Measurements from ENCODE around the gene FDXR. TPM values are rescaled to one million over a fixed set of nuclear protein-coding genes. Genes with fewer than 3 reads are reported as not detected.

FDXR gene
- total RNA-seq, 2 donors from 2014 or later = 4.5 to 8.7 TPM

DNA sequence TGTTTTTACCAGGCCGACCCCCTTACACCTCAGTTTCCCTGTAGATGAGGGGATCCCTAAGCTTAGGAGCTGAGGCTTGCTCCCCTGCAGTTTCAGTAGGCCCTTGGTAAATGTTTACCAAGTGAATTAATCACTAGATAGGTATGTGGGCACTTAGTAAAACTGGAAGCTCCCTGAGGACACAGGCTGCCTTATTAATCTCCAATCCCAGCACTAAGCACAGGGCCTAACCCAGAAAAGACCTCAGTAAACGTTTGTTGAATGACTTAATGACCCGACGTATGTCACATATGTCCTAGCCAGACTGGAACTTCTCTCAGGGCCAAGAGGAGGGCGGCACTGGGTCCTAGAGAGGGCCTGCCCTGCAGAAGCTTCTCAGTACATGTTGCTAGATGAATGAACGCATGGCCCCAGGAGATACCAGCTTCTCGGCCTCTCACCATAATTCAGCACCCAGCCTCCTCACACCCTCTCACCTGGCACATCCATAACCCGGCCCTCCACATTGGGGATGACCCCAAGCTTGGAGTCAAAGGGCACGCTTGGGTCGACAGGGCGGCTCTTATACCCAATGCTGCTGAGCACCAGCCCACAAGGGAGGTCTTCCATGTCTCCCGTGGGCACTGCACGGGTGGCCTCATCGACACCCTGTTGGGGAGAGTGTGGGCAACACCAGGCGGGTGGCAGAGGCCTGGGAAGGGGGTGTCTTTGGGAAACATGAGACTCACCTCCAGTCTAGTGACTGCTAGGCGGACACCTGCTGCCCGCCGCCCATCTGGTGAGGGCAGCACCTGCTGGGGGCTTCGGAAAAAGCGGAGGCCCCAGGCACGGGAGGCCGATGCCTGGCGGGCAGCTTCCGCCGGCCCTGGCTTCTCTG, 9.1 kb downstream of the FDXR start:
- no peaks in the 10 kb centered on the region for H3K9me3 ChIP-seq (ENCODE audit: control insufficient read depth, low read length, poor library complexity, severe bottlenecking)
- H3K27ac Mint-ChIP-seq = no peak overlapping the region
- H3K4me3 Mint-ChIP-seq = no peak overlapping the region
- H3K36me3 Mint-ChIP-seq (ENCODE audit: low read depth) = no peaks in the 10 kb centered on the region
- no peak for ATAC-seq
- DNase-seq = no peak
- peaks cover 13% of the 10 kb centered on the region for H3K27me3 Mint-ChIP-seq
- H3K4me1 Mint-ChIP-seq = peaks cover 16% of the 10 kb centered on the region

DNA sequence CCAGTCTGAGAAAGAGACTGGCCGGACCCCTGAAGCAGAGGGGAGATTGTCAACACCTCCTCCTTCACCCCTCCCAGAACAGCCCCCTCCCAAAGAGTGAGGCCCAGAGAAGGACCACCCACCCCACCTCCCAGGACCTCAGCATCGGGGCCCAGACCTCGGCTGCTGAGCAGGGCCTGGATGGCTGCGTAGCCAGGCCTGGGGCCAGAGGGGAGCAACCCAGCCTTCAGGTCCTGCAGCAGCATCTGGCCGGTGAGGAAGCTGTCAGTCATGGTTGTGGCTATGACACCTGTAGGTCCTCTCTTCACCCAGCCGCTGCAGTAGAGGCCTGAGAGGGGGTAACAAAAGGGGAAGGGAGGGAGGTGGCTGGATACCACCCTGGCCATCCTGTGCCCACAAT, 9.9 kb downstream of the FDXR start:
- H3K9me3 ChIP-seq (ENCODE audit: control insufficient read depth, low read length, poor library complexity, severe bottlenecking) = no peaks in the 10 kb centered on the region
- Mint-ChIP-seq H3K36me3 (ENCODE audit: low read depth) (no peaks in the 10 kb centered on the region), H3K27ac (no peak overlapping the region), H3K27me3 (peaks cover 20% of the 10 kb centered on the region), H3K4me3 (no peak overlapping the region), H3K4me1 (peaks cover 14% of the 10 kb centered on the region)
- DNase-seq = no peak
- no peak for ATAC-seq

DNA sequence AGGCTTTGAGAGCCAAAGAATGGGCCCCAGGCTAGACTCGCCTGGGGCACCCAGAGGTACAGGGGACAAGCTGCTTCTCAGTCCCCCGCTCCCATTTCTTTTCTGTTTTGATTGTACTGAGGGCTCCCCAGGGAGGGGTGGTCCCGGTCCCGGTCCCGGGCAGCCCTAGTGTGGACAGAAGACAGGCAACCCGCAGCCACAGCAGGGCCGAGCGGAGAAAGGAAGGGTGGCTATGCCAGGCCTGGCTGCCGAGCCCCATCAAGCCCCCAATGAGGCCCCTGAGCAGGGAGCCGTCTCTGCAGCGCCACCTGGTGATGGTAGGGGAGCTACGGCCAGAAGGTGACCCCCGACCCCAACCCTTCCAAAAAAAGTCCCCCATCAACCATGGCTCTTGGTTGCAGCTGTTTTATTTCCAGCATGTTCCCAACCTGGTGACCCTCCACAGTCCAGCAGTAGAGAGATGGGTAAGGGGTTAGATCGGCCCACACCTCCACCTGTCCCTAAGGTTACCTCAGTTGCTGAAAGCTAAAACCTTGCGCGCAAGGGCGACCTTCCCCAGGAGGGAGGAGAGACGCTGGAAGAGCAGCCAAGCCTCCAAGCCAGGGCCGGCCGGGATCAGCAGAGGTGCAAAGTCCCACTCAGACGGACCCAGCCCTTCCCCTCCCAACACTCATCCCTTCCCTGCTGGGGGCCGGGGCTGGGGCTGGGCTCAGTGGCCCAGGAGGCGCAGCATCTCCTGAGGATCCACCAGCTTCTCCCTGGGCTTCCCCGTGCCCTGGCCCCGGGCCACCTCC, 10.5 kb downstream of the FDXR start:
- Mint-ChIP-seq H3K4me1 (peaks cover 13% of the 10 kb centered on the region), H3K27me3 (peaks cover 26% of the 10 kb centered on the region), H3K36me3 (ENCODE audit: low read depth) (no peaks in the 10 kb centered on the region), H3K4me3 (no peak overlapping the region), H3K27ac (no peak overlapping the region)
- DNase-seq (peak; percentile 54 to 59 (median 56)), ATAC-seq (peak; percentile 51)
- H3K9me3 ChIP-seq (ENCODE audit: control insufficient read depth, low read length, poor library complexity, severe bottlenecking) = no peaks in the 10 kb centered on the region

GRCh38 chr17:74861662-74862107, 11.1 kb downstream of the FDXR start:
- Mint-ChIP-seq H3K4me1 (peaks cover 13% of the 10 kb centered on the region), H3K4me3 (peak overlapping the region; percentile 39), H3K27ac (no peak overlapping the region), H3K27me3 (peaks cover 32% of the 10 kb centered on the region), H3K36me3 (ENCODE audit: low read depth) (no peaks in the 10 kb centered on the region)
- ATAC-seq (no peak), DNase-seq (no peak)
- H3K9me3 ChIP-seq (ENCODE audit: control insufficient read depth, low read length, poor library complexity, severe bottlenecking) = no peaks in the 10 kb centered on the region

GRCh38 chr17:74860872-74861661, 11.7 kb downstream of the FDXR start:
- H3K9me3 ChIP-seq (ENCODE audit: control insufficient read depth, low read length, poor library complexity, severe bottlenecking) = no peaks in the 10 kb centered on the region
- H3K4me1 Mint-ChIP-seq = peaks cover 13% of the 10 kb centered on the region
- no peak overlapping the region for H3K27ac Mint-ChIP-seq
- peak overlapping the region; percentile 77 for H3K4me3 Mint-ChIP-seq
- H3K27me3 Mint-ChIP-seq = peaks cover 38% of the 10 kb centered on the region
- ATAC-seq (peak; percentile 4), DNase-seq (no peak)
- H3K36me3 Mint-ChIP-seq (ENCODE audit: low read depth) = no peaks in the 10 kb centered on the region

GRCh38 chr17:74860229-74860871, 12.4 kb downstream of the FDXR start:
- H3K27me3 Mint-ChIP-seq = peaks cover 45% of the 10 kb centered on the region
- DNase-seq (no peak), ATAC-seq (peak; percentile 14)
- peaks cover 13% of the 10 kb centered on the region for H3K4me1 Mint-ChIP-seq
- H3K36me3 Mint-ChIP-seq (ENCODE audit: low read depth) = no peaks in the 10 kb centered on the region
- peak overlapping the region; percentile 77 for H3K4me3 Mint-ChIP-seq
- H3K9me3 ChIP-seq (ENCODE audit: control insufficient read depth, low read length, poor library complexity, severe bottlenecking) = no peaks in the 10 kb centered on the region
- no peak overlapping the region for H3K27ac Mint-ChIP-seq

DNA sequence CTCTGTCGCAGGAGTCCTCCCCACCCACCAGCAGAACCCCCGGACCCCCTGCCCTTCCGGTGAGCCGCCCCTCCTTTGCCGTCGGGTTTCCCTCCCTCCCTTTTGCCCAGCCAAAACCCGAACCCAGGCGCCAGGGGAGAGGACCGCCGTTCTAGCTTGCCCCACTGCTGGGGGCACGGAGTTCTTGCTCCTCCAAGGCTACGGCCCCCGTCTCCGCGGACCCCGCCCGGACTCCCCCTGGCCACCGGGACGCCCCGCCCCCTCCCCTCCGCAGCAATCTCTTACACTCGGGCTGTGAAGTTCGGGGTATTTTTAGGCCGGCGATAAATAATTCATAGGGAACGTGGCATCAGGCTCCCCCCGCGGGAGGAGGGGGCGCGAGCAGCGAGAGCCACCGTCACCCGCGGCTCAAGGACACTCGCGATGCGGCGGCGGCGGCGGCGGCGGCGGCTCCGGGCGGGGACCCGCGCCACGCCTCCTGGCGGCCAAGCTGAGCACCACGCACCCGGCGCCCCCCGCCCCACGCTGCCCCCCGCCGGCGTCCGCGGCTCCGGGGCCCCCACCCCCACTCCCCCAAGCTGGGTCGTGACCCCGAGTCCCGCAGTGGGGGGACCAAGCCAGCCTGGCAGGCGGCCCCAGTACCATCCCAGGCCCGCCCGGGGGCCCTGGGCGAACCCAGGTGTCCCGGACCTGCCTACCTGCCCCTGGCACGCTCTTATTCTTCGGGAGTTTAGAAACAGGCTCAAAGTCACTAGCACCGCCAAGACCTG, 13.2 kb downstream of the FDXR start, which contains the start of gene GRIN2C:
Gene GRIN2C, minus strand, starts transcription at position 427 of the 770 bp plus-strand sequence. CDS start 4,793 bp downstream, outside the sequence.
- DNase-seq = peak; percentile 25 to 46 (median 29)
- peak within 1 kb of the TSS; percentile 16 for H3K27ac Mint-ChIP-seq
- ATAC-seq = peak; percentile 42
- H3K36me3 Mint-ChIP-seq (ENCODE audit: low read depth) = peaks cover 4% of the 10 kb centered on the region
- H3K9me3 ChIP-seq (ENCODE audit: control insufficient read depth, low read length, poor library complexity, severe bottlenecking) = no peaks in the 10 kb centered on the region
- H3K4me1 Mint-ChIP-seq = peaks cover 7% of the 10 kb centered on the region
- H3K27me3 Mint-ChIP-seq = peaks cover 52% of the 10 kb centered on the region
- H3K4me3 Mint-ChIP-seq = peak within 1 kb of the TSS; percentile 77

GRCh38 chr17:74858672-74859458, 13.9 kb downstream of the FDXR start:
- peak overlapping the region; percentile 16 for H3K27ac Mint-ChIP-seq
- peak overlapping the region; percentile 69 for H3K4me3 Mint-ChIP-seq
- ATAC-seq = no peak
- H3K36me3 Mint-ChIP-seq (ENCODE audit: low read depth) = peaks cover 4% of the 10 kb centered on the region
- no peak for DNase-seq
- H3K4me1 Mint-ChIP-seq = peaks cover 9% of the 10 kb centered on the region
- H3K9me3 ChIP-seq (ENCODE audit: control insufficient read depth, low read length, poor library complexity, severe bottlenecking) = no peaks in the 10 kb centered on the region
- peaks cover 60% of the 10 kb centered on the region for H3K27me3 Mint-ChIP-seq

DNA sequence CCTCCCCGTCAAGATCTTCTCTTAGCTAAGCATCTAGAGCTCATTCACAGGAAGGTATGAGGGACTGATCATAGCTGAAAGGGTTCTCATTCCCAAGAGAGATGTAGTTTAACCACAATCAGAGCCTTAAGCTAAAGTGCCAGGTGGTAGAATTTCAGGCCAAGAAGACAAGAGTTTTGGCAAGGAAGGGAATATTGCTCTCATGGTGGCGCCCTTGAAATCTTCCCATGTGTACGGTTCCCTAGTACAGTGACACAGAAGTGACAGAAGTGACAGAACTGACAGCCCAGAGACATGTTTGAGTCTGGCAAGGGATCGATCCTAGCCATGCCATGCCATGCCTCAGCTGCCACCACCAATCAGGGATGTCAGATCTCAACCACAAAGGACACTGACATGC, 15.6 kb downstream of the FDXR start:
- H3K36me3 Mint-ChIP-seq (ENCODE audit: low read depth) = peaks cover 4% of the 10 kb centered on the region
- DNase-seq (no peak), ATAC-seq (no peak)
- peaks cover 69% of the 10 kb centered on the region for H3K27me3 Mint-ChIP-seq
- H3K4me1 Mint-ChIP-seq = peaks cover 12% of the 10 kb centered on the region
- no peaks in the 10 kb centered on the region for H3K9me3 ChIP-seq (ENCODE audit: control insufficient read depth, low read length, poor library complexity, severe bottlenecking)
- H3K27ac Mint-ChIP-seq = no peak overlapping the region
- no peak overlapping the region for H3K4me3 Mint-ChIP-seq

DNA sequence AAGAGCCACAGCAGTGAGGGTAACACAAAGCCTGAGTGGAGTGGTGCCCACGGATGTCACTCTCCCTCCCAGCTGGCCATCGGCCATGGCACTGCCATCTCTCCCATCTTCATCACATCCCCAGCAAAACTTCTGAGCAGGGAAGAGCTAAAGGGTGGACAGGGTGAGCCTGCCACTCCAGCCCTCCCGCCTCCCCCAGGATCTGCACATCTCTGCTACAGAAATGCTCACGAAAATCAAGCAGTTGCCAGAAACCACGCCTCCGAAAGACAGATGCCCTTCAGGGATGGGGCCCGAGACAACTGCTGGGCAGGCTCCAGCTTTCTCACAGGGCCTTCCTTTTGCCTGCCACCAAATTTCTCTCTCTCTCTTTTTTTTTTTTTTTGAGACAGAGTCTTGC, 16.7 kb downstream of the FDXR start:
- Mint-ChIP-seq H3K27me3 (peaks cover 68% of the 10 kb centered on the region), H3K4me3 (no peak overlapping the region)

GRCh38 chr17:74855323-74855722, 17.5 kb downstream of the FDXR start:
- ATAC-seq = no peak
- H3K27ac Mint-ChIP-seq = no peak overlapping the region
- peaks cover 4% of the 10 kb centered on the region for H3K36me3 Mint-ChIP-seq (ENCODE audit: low read depth)

More for the DNA sequence above, 16.7 kb downstream of the FDXR start:
- H3K27ac Mint-ChIP-seq = no peak overlapping the region
- DNase-seq (no peak), ATAC-seq (no peak)
- H3K36me3 Mint-ChIP-seq (ENCODE audit: low read depth) = peaks cover 4% of the 10 kb centered on the region
- peaks cover 14% of the 10 kb centered on the region for H3K4me1 Mint-ChIP-seq
- no peaks in the 10 kb centered on the region for H3K9me3 ChIP-seq (ENCODE audit: control insufficient read depth, low read length, poor library complexity, severe bottlenecking)

More at GRCh38 chr17:74855323-74855722, 17.5 kb downstream of the FDXR start:
- Mint-ChIP-seq H3K4me1 (peaks cover 18% of the 10 kb centered on the region), H3K27me3 (peaks cover 75% of the 10 kb centered on the region), H3K4me3 (no peak overlapping the region)
- DNase-seq = no peak
- no peaks in the 10 kb centered on the region for H3K9me3 ChIP-seq (ENCODE audit: control insufficient read depth, low read length, poor library complexity, severe bottlenecking)

Data from T-helper 17 cell (primary cell).